Measurements from ENCODE around the gene STING1. TPM values are rescaled to one million over a fixed set of nuclear protein-coding genes. Genes with fewer than 3 reads are reported as not detected.
"Not testable (repeated sequence)": the region's sequence is repeated elsewhere in the genome, so short reads cannot be mapped to it uniquely, and the experiment has no call there.

The STING1 gene
- 10 to 100 TPM in 2 of 6 donors, 1 to 10 TPM in 4; 3.1 to 19.7 (median 6.3) TPM for total RNA-seq
- polyA plus RNA-seq = 10 to 100 TPM in 1 of 2 donors, 1 to 10 TPM in 1; 9.3 to 19.2 TPM

DNA sequence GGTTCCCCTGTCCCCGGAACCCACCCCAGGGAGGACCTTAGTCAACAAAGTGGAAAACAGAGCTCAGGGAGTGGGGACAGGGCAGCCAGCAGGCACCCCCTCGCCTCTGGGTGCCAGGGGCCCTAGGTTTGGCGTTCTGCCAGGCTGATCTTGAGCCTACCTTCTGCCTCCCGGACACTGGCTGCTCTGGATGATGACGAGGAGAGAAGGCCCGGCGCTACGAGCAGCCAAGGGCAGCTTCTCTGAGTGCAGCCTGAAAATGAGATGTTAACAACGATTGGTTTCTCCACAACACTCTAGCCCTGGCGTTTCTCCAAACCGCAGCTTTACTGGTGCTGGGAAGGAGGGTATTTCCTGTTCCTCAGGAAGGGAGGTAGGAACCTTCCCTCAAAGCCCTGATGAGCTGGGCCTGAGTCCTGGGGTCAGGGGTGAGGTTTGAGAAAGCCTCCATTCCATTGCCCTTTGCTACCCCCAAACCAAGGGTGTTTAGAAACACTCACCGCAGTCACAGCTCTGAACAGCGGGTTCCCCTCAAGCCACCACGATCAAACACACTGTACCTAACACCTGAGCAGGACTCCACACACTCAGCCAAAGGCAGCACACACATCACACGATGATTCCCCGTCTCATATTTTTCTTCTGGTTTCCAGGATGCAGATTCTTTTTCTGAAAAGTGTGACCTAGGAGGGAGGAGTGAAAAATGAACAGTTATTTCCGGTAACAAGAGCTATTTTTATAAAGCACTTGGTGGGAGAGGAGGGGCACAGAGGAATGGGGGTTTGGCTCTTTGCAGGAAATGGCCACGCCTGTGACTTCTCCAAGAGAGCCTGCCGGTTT, at the start of gene STING1:
STING1 (minus strand) TSS at position 709 of the 840 bp plus-strand sequence. CDS start 1,054 bp downstream, outside the sequence.
- no peaks in the 10 kb centered on the region for H3K36me3 ChIP-seq
- ATAC-seq = peak; percentile 48 to 83 (median 78)
- no peaks in the 10 kb centered on the region for H3K9me3 ChIP-seq
- peak within 1 kb of the TSS in 2 of 4 donors; percentile 16 to 43 for H3K4me3 ChIP-seq
- no peaks in the 10 kb centered on the region for H3K27me3 ChIP-seq
- H3K4me1 ChIP-seq = no peaks in the 10 kb centered on the region
- intact Hi-C loops (cut with DNase I) = no loop called here
- DNase-seq = peak in 5 of 6 donors; percentile 48 to 72 (median 63)
- WGBS, 2 donors = 48 to 49% methylated on average over 19 of the region's 19 CpGs
- no peak for FAIRE-seq
- peak within 1 kb of the TSS in 3 of 4 donors; percentile 69 to 89 (median 73) for H3K27ac ChIP-seq
- TF ChIP-seq, protein P1, sequence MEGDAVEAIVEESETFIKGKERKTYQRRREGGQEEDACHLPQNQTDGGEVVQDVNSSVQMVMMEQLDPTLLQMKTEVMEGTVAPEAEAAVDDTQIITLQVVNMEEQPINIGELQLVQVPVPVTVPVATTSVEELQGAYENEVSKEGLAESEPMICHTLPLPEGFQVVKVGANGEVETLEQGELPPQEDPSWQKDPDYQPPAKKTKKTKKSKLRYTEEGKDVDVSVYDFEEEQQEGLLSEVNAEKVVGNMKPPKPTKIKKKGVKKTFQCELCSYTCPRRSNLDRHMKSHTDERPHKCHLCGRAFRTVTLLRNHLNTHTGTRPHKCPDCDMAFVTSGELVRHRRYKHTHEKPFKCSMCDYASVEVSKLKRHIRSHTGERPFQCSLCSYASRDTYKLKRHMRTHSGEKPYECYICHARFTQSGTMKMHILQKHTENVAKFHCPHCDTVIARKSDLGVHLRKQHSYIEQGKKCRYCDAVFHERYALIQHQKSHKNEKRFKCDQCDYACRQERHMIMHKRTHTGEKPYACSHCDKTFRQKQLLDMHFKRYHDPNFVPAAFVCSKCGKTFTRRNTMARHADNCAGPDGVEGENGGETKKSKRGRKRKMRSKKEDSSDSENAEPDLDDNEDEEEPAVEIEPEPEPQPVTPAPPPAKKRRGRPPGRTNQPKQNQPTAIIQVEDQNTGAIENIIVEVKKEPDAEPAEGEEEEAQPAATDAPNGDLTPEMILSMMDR (IDR thresholded peaks at IDR 0.05) = no peak

DNA sequence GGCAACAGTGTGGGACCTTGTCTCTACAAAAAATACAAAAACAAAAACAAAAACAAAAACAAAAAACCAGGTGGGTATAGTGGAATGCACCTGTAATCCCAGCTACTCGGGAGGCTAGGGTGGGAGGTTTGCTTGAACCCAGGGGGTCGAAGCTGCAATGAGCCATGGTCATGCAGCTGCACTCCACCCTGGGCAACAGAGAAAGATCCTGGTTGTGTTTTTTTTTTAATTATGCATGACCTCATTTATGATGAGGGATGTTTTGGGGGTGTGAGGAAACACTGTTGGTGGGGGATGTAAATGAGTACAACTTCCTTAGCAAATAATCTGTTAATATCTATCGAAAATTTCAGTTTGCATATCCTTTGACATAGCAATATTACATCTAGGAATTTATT, 49.2 kb upstream of the STING1 start:
- DNase-seq (no peak), ATAC-seq (no peak), FAIRE-seq (no peak)
- 86 to 98% methylated on average over 3 of the region's 3 CpGs for WGBS, 2 donors
- intact Hi-C loops (cut with DNase I) = no loop called here
- TF ChIP-seq, protein P1 (IDR thresholded peaks at IDR 0.05) = no peak
- no peaks in the 10 kb centered on the region for H3K4me1 ChIP-seq
- H3K27ac ChIP-seq = no peak overlapping the region
- no peaks in the 10 kb centered on the region for H3K9me3 ChIP-seq
- no peak overlapping the region for H3K4me3 ChIP-seq
- no peaks in the 10 kb centered on the region for H3K27me3 ChIP-seq
- H3K36me3 ChIP-seq = no peaks in the 10 kb centered on the region

DNA sequence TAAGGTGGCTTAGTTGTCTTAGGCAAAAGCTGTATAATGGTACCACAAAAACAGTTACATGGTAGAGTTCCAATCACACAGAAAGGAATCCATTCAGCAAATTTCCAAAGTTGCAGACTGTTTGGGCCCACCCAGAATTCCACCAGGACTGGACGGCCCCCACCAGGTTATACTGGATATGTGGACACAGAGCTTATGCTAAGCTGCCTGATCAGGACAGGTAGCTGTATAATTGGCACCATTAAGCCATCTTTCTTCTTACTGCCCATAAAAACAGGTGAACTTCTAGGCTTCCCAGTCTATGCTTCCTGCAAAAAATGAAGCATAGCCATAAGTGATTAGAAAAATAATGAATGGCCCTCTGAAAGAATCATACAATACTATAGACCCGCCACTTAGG, 47.5 kb upstream of the STING1 start:
- H3K36me3 ChIP-seq; intact Hi-C loops (cut with DNase I); DNase-seq; ATAC-seq; H3K4me3 ChIP-seq; H3K27me3 ChIP-seq; H3K4me1 ChIP-seq; H3K27ac ChIP-seq; FAIRE-seq; H3K9me3 ChIP-seq: not testable (repeated sequence)
- WGBS, 2 donors = 81 to 99% methylated on average over 2 of the region's 2 CpGs

DNA sequence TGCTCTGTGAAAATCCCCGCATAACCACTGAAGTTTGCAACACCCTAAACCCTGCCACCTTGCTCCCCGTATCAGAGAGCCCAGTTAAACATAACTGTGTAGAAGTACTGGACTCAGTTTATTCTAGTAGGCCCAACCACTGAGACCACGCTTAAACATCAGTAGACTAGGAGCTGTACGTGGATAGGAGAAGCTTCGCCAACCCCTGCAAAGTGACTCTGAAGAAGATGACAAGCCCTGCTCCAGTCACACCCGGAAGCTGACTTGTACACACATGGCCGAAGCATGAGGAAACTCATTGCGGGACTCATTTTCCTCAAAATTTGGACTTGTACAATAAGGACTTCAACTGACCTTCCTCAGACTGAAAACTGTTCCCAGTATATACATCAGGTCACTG, 46.1 kb upstream of the STING1 start:
- FAIRE-seq; H3K4me1 ChIP-seq; DNase-seq; intact Hi-C loops (cut with DNase I); H3K36me3 ChIP-seq; H3K9me3 ChIP-seq; H3K4me3 ChIP-seq; ATAC-seq; H3K27ac ChIP-seq; H3K27me3 ChIP-seq: not testable (repeated sequence)
- WGBS, 2 donors = 90 to 92% methylated on average over 8 of the region's 8 CpGs

DNA sequence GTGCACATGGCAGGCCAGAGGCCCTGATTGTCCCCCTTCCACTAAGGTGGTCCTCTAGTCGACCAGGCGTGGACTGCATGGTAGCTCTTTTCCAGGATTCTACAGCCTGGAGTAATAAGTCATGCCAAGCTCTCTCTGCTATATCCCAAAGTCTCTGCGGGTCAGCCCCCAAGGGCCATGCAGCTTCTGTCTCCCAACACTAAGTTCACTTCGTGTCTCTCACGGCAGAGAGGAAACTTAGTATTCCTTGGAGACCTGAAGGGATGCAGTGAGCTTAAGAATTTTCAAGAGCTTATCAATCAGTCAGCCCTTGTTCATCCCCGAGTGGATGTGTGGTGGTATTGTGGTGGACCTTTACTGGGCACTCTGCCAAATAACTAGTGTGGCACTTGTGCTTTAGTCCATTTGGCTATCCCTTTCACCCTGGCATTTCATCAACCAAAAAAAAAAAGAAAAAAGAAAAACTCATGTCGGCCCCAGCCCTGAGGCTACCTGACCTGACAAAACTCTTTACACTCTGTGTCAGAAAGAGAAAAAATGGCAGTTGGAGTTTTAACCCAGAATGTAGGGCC, 45.4 kb upstream of the STING1 start:
- H3K27ac ChIP-seq; H3K4me1 ChIP-seq; H3K4me3 ChIP-seq; DNase-seq; FAIRE-seq; H3K9me3 ChIP-seq; ATAC-seq; intact Hi-C loops (cut with DNase I); H3K36me3 ChIP-seq; H3K27me3 ChIP-seq: not testable (repeated sequence)
- WGBS, 2 donors = 72 to 73% methylated on average over 7 of the region's 7 CpGs

DNA sequence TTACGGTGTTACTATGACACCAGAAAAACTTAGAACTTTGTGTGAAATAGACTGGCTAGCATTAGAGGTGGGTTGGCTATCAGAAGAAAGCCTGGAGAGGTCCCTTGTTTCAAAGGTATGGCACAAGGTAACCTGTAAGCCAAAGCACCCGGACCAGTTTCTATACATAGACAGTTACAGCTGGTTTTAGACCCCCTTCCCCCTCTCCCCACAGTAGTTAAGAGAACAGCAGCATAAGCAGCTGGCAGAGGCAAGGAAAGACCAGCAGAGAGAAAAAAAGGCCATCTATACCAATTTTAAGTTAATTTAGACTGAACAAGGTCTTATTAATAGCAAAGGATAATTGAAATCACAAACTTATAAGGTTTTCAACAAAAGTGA, 44.5 kb upstream of the STING1 start:
- intact Hi-C loops (cut with DNase I); H3K27me3 ChIP-seq; DNase-seq; H3K4me3 ChIP-seq; ATAC-seq; H3K4me1 ChIP-seq; FAIRE-seq; H3K9me3 ChIP-seq; H3K36me3 ChIP-seq: not testable (repeated sequence)
- H3K27ac ChIP-seq = peak overlapping the region in 1 of 4 donors; percentile 85
- WGBS, 2 donors = 57 to 67% methylated on average over 2 of the region's 2 CpGs

DNA sequence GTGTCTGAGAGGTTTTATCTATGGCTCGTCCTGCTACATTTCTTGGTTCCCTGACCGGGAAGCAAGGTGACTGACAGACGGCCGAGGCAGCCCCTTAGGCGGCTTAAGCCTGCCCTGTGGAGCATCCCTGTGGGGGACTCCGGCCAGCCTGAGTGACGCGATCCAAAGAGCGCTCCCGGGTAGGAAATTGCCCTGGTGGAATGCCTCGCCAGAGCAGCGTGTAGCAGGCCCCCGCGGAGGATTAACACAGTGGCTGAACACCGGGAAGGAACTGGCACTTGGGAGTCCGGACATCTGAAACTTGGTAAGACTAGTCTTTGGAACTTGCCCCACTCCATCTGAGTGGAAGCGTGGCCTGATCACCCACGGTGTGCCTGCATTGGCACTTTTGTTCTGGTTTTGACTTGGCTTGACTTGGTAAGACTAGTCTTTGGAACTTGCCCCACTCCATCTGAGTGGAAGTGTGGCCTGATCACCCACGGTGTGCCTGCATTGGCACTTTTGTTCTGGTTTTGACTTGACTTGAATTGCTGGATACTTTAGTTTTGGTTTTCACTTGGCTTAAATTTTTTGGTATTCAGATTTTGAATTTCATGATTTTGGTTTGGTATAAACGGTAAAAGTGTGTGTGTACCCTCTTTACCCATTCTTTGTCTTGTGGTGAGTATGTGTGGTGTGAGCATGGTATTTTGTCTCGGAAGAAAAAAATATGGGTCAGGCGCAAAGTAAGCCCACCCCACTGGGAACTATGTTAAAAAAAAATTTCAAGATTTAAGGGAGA, 43.9 kb upstream of the STING1 start:
- WGBS, 2 donors = 82 to 83% methylated on average over 22 of the region's 22 CpGs
- H3K27me3 ChIP-seq; FAIRE-seq; H3K9me3 ChIP-seq; intact Hi-C loops (cut with DNase I); ATAC-seq; H3K4me1 ChIP-seq; DNase-seq; H3K36me3 ChIP-seq; H3K4me3 ChIP-seq: not testable (repeated sequence)
- H3K27ac ChIP-seq = peak overlapping the region in 3 of 4 donors; percentile 28 to 85 (median 76)

DNA sequence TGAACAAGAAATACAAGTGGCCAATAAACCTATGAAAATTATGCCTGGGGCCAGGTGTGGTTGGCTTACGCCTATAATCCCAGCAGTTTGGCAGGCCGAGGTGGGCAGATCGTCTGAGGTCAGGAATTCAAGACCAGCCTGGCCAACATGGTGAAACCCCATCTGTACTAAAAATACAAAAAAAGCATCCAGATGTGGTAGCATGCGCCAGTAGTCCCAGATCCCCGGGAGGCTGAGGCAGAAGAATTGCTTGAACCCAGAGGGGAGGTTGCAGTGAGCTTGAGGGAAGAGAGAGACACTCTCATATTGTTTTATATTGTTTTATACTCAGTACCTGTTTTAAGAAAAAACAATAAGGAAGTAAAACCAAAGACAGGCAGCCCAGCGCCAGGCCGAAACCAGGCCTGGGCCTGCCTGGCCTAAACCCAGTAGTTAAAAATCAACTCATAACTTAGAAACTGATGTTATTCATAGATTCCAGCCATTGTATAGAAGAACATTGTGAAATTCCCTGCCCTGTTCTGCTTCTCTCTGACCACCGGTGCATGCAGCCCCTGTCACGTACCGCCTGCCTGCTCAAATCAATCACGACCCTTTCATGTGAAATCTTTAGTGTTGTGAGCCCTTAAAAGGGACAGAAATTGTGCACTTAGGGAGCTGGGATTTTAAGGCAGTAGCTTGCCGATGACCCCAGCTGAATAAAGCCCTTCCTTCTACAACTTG, 43.2 kb upstream of the STING1 start:
- H3K4me3 ChIP-seq; ATAC-seq; H3K36me3 ChIP-seq; DNase-seq; H3K9me3 ChIP-seq; H3K4me1 ChIP-seq; H3K27me3 ChIP-seq; intact Hi-C loops (cut with DNase I); FAIRE-seq: not testable (repeated sequence)
- 72 to 80% methylated on average over 12 of the region's 12 CpGs for WGBS, 2 donors
- H3K27ac ChIP-seq = peak overlapping the region in 3 of 4 donors; percentile 28 to 85 (median 76)

Measured in pancreas (tissue), 10 donors.